Loucy (cell line): Measurements from ENCODE around the gene RB1.

Experiments used
- H2AFZ ChIP-seq: fragments of 200-600 bp; sonication (generic); 2 replicates; pipeline ENCODE4 v1.6.0; 2016; ENCODE audit warnings: antibody characterized with exemption, mild to moderate bottlenecking, low read length, moderate library complexity
- H3F3A ChIP-seq: fragments of 200-600 bp; 2 replicates; pipeline ENCODE4 v1.6.0; 2016; ENCODE audit warnings: antibody characterized with exemption, low read depth, mild to moderate bottlenecking
- H3K27me3 ChIP-seq: fragments of 200-600 bp; sonication (generic); 2 replicates; pipeline ENCODE4 v1.6.1; 2014; ENCODE audit warnings: low read length, mild to moderate bottlenecking; ENCODE audit not compliant: insufficient read depth, poor library complexity, severe bottlenecking
- H3K36me3 ChIP-seq: fragments of 200-600 bp; sonication (generic); 2 replicates; pipeline ENCODE4 v1.6.1; 2016; ENCODE audit warnings: low read length; ENCODE audit not compliant: insufficient read depth
- H3K4me1 ChIP-seq: fragments of 200-600 bp; sonication (generic); 2 replicates; pipeline ENCODE4 v1.5.1; 2014; ENCODE audit warnings: low read length, mild to moderate bottlenecking; ENCODE audit not compliant: insufficient read depth, poor library complexity, severe bottlenecking
- H3K4me2 ChIP-seq: fragments of 200-600 bp; sonication (generic); 2 replicates; pipeline ENCODE4 v1.6.0; 2014; ENCODE audit warnings: antibody characterized with exemption, low read length, low read depth, mild to moderate bottlenecking; ENCODE audit not compliant: poor library complexity, severe bottlenecking
- H3K4me3 ChIP-seq: fragments of 200-600 bp; sonication (generic); 2 replicates; pipeline ENCODE4 v1.5.1; 2014; ENCODE audit warnings: low read length, mild to moderate bottlenecking, mixed read lengths; ENCODE audit not compliant: poor library complexity, severe bottlenecking
- H3K79me2 ChIP-seq: fragments of 200-600 bp; sonication (generic); 2 replicates; pipeline ENCODE4 v1.6.1; 2014; ENCODE audit warnings: low read length; ENCODE audit not compliant: insufficient read depth
- H3K9ac ChIP-seq: fragments of 200-600 bp; sonication (generic); 2 replicates; pipeline ENCODE4 v1.6.0; 2014; ENCODE audit warnings: mild to moderate bottlenecking, low read depth, low read length, moderate library complexity; ENCODE audit not compliant: poor library complexity, severe bottlenecking
- H3K9me2 ChIP-seq: fragments of 200-600 bp; sonication (generic); replicated peaks from 2 replicates; pipeline ENCODE4 v1.6.1; 2016; ENCODE audit warnings: low read depth, low read length, mixed read lengths
- H3K9me3 ChIP-seq: fragments of 200-600 bp; sonication (generic); 2 replicates; pipeline ENCODE4 v1.6.1; 2014; ENCODE audit warnings: mild to moderate bottlenecking, antibody characterized with exemption, low read length, low read depth; ENCODE audit not compliant: insufficient read depth
- H4K20me1 ChIP-seq: fragments of 200-600 bp; sonication (generic); 2 replicates; pipeline ENCODE4 v1.6.0; 2014; ENCODE audit warnings: antibody characterized with exemption, low read length, mild to moderate bottlenecking; ENCODE audit not compliant: insufficient read depth, poor library complexity, severe bottlenecking
- CTCF ChIP-seq: fragments of 200-600 bp; sonication (generic); conservative IDR thresholded peaks from 2 replicates; pipeline ENCODE4 v1.5.1; 2014; ENCODE audit warnings: mild to moderate bottlenecking, antibody characterized with exemption, low read length
- EZH2phosphoT487 ChIP-seq: fragments of 200-600 bp; IDR thresholded peaks from 2 replicates; pipeline ENCODE4 v1.6.1; 2018; ENCODE audit warnings: antibody characterized with exemption, mild to moderate bottlenecking, moderate library complexity, borderline replicate concordance

RB1 gene

GRCh38 chr13:48405875-48406274 lies 102.3 kb downstream of the RB1 start:
- peak overlapping the region; percentile 57 for H3K9ac ChIP-seq

GRCh38 chr13:48410199-48410598 lies 106.6 kb downstream of the RB1 start:
- H3K4me3 ChIP-seq, result peak overlapping the region; percentile 85
- H3K79me2 ChIP-seq, result peaks cover 86% of the 10 kb centered on the region
- no peaks in the 10 kb centered on the region for H3K36me3 ChIP-seq

More at GRCh38 chr13:48405875-48406274, 102.3 kb downstream of the RB1 start:
- Histone ChIP-seq H2AFZ (no peak overlapping the region), H3K4me1 (peaks cover 83% of the 10 kb centered on the region), H3K9me2 (no peaks in the 10 kb centered on the region), H3K27me3 (no peaks in the 10 kb centered on the region), H3K79me2 (peaks cover 79% of the 10 kb centered on the region), H4K20me1 (peaks cover 9% of the 10 kb centered on the region), H3F3A (peaks cover 10% of the 10 kb centered on the region; the same call in 1 of the 2 replicates), H3K4me3 (peak overlapping the region; percentile 26), H3K36me3 (no peaks in the 10 kb centered on the region), H3K9me3 (no peaks in the 10 kb centered on the region), H3K4me2 (peak overlapping the region; percentile 66)
- TF ChIP-seq CTCF (no peak), EZH2phosphoT487 (no peak)

GRCh38 chr13:48411147-48411794 lies 107.7 kb downstream of the RB1 start:
- H3K4me3 ChIP-seq, result peak overlapping the region; percentile 85
- TF ChIP-seq EZH2phosphoT487, result no peak
- no peak for TF ChIP-seq CTCF
- no peak overlapping the region for H2AFZ ChIP-seq
- peaks cover 75% of the 10 kb centered on the region for H3K79me2 ChIP-seq
- H3K4me1 ChIP-seq, result peaks cover 70% of the 10 kb centered on the region
- no peaks in the 10 kb centered on the region for H3K9me2 ChIP-seq
- peaks cover 9% of the 10 kb centered on the region for H4K20me1 ChIP-seq
- H3K9ac ChIP-seq, result peak overlapping the region; percentile 94
- no peaks in the 10 kb centered on the region for H3K27me3 ChIP-seq
- H3K36me3 ChIP-seq, result peaks cover 4% of the 10 kb centered on the region; the same call in 1 of the 2 replicates
- peak overlapping the region; percentile 91 for H3K4me2 ChIP-seq
- no peaks in the 10 kb centered on the region for H3K9me3 ChIP-seq
- H3F3A ChIP-seq, result peaks cover 3% of the 10 kb centered on the region; the same call in 1 of the 2 replicates

More at GRCh38 chr13:48410199-48410598, 106.6 kb downstream of the RB1 start:
- H3F3A ChIP-seq, result peaks cover 7% of the 10 kb centered on the region; the same call in 1 of the 2 replicates
- no peaks in the 10 kb centered on the region for H3K9me2 ChIP-seq
- H3K9ac ChIP-seq, result peak overlapping the region; percentile 94
- peaks cover 73% of the 10 kb centered on the region for H3K4me1 ChIP-seq
- peaks cover 9% of the 10 kb centered on the region for H4K20me1 ChIP-seq
- no peak overlapping the region for H2AFZ ChIP-seq
- TF ChIP-seq EZH2phosphoT487, result no peak
- no peak for TF ChIP-seq CTCF
- H3K9me3 ChIP-seq, result no peaks in the 10 kb centered on the region
- peak overlapping the region; percentile 91 for H3K4me2 ChIP-seq
- no peaks in the 10 kb centered on the region for H3K27me3 ChIP-seq
